Keratinocyte (primary cell): Measurements from ENCODE around the gene PAIP2B. TPM values are rescaled to one million over a fixed set of nuclear protein-coding genes. Genes with fewer than 3 reads are reported as not detected.
A peak's percentile ranks its signal among the peaks of the same experiment; 100 is the strongest.

ENCODE experiments used
- DNase-seq: peaks from one replicate; pipeline ENCODE4 v3.0.0-alpha.2; 2011; ENCODE audit warnings: low read depth, missing footprints, low spot score
- FAIRE-seq: peaks from 2 replicates; lab custom pipeline; 2011; peaks lifted over from hg19 to GRCh38; lab: Jason Lieb, UNC
- H2AFZ ChIP-seq: 2 replicates; pipeline ENCODE4 v1.6.0; 2012; ENCODE audit warnings: low read length, control low read depth, inconsistent platforms; ENCODE audit not compliant: control insufficient read depth
- H3K27ac ChIP-seq: 2 replicates; pipeline ENCODE4 v1.5.1; 2011; ENCODE audit warnings: low read length; ENCODE audit not compliant: control insufficient read depth, insufficient read depth
- H3K27me3 ChIP-seq: 3 replicates; pipeline ENCODE4 v1.6.0; 2011; ENCODE audit warnings: low read length; ENCODE audit not compliant: control insufficient read depth, insufficient read depth; ENCODE audit errors: extremely low read depth
- H3K36me3 ChIP-seq, 2 experiments: 2 replicates in 1 of 2; 3 replicates in 1 of 2; pipeline ENCODE4 v1.5.1; 2011; ENCODE audit warnings: low read length in 2 of 2, mild to moderate bottlenecking in 1 of 2; ENCODE audit not compliant: control insufficient read depth in 2 of 2, insufficient read depth in 2 of 2; ENCODE audit errors: extremely low read depth in 1 of 2
- H3K4me1 ChIP-seq: 3 replicates; pipeline ENCODE4 v1.5.1; 2011; ENCODE audit warnings: low read length; ENCODE audit not compliant: control insufficient read depth, insufficient read depth; ENCODE audit errors: extremely low read depth
- H3K4me2 ChIP-seq: 3 replicates; pipeline ENCODE4 v1.6.0; 2011; ENCODE audit warnings: low read depth, low read length; ENCODE audit not compliant: control insufficient read depth, insufficient read depth; ENCODE audit errors: extremely low read depth
- H3K4me3 ChIP-seq, 3 experiments: fragments of 200-600 bp in 1 of 3; sonication (generic) in 1 of 3; 2 replicates in 2 of 3; 3 replicates in 1 of 3; pipeline ENCODE4 v1.5.1; 2011 to 2016; ENCODE audit warnings: low read length in 3 of 3, mild to moderate bottlenecking in 3 of 3, control low read depth in 2 of 3, inconsistent platforms in 1 of 3, low read depth in 1 of 3, mixed read lengths in 1 of 3, mixed run types in 1 of 3, moderate library complexity in 1 of 3; ENCODE audit not compliant: control insufficient read depth in 2 of 3, insufficient read depth in 2 of 3; ENCODE audit errors: extremely low read depth in 1 of 3
- H3K79me2 ChIP-seq: 2 replicates; pipeline ENCODE4 v1.6.0; 2012; ENCODE audit warnings: low read length; ENCODE audit not compliant: control insufficient read depth, insufficient read depth
- H3K9ac ChIP-seq: 3 replicates; pipeline ENCODE4 v1.6.0; 2011; ENCODE audit warnings: low read length; ENCODE audit not compliant: control insufficient read depth, insufficient read depth; ENCODE audit errors: extremely low read depth
- H3K9me1 ChIP-seq: 3 replicates; pipeline ENCODE4 v1.6.0; 2011; ENCODE audit warnings: low read length; ENCODE audit not compliant: control insufficient read depth, insufficient read depth; ENCODE audit errors: extremely low read depth
- H3K9me3 ChIP-seq: 2 replicates; pipeline ENCODE4 v1.5.1; 2012; ENCODE audit warnings: low read depth, low read length; ENCODE audit not compliant: control insufficient read depth
- H4K20me1 ChIP-seq: 3 replicates; pipeline ENCODE4 v1.6.0; 2011; ENCODE audit warnings: low read length; ENCODE audit not compliant: control insufficient read depth, insufficient read depth; ENCODE audit errors: extremely low read depth
- CTCF ChIP-seq, 3 experiments: IDR thresholded peaks in 1 of 3; conservative IDR thresholded peaks in 1 of 3; optimal IDR thresholded peaks in 1 of 3; 2 replicates in 2 of 3; 3 replicates in 1 of 3; pipeline versions ENCODE3 to v1.5.1; 2011; ENCODE audit warnings: low read length in 3 of 3, mild to moderate bottlenecking in 3 of 3, moderate library complexity in 2 of 3, control low read depth in 1 of 3, inconsistent platforms in 1 of 3; ENCODE audit not compliant: insufficient read depth in 2 of 3; ENCODE audit errors: extremely low read depth in 1 of 3
- EZH2 ChIP-seq: IDR thresholded peaks from one replicate; pipeline ENCODE4 v1.6.1; 2012; ENCODE audit warnings: inconsistent platforms, mild to moderate bottlenecking, low read length, moderate library complexity
- dilution Hi-C: fragments of 300-500 bp; cut with MboI; formaldehyde crosslinking; loops from one replicate; pipeline ENCODE4 v1.7.0; 2020; ENCODE audit warnings: low sequenced_read_pairs; ENCODE audit not compliant: extremely low pct_ligation_motif_present
- polyA plus RNA-seq, 5 experiments: library from polyadenylated mRNA; depleted of rRNA in 3 of 5; stranded (reverse) in 3 of 5; stranded (forward) in 1 of 5; unstranded in 1 of 5; fragments of >200 nt; gene quantifications; 1 replicate in 1 of 5; 2 replicates in 3 of 5; 3 replicates in 1 of 5; pipeline versions ENCODE4 v1.2.1 to v1.2.3, GENCODE V29; 2011 to 2012; ENCODE audit warnings: missing spikeins in 2 of 5, low read depth in 1 of 5, low replicate concordance in 1 of 5

PAIP2B gene
- polyA plus RNA-seq, 1 donor (not counting 4 experiments of a cell fraction or from before 2014, with no cell fraction given) = 1.7 TPM

GRCh38 chr2:71191570-71191943, 35.3 kb downstream of the PAIP2B start:
- dilution Hi-C loops = no loop called here
- no peaks in the 10 kb centered on the region for H4K20me1 ChIP-seq
- H2AFZ ChIP-seq = no peak overlapping the region
- no peaks in the 10 kb centered on the region for H3K9me1 ChIP-seq
- H3K27ac ChIP-seq = no peak overlapping the region
- H3K36me3 ChIP-seq = no peaks in the 10 kb centered on the region
- no peaks in the 10 kb centered on the region for H3K27me3 ChIP-seq
- no peak overlapping the region for H3K4me3 ChIP-seq
- H3K4me2 ChIP-seq = no peak overlapping the region
- H3K4me1 ChIP-seq = no peaks in the 10 kb centered on the region
- TF ChIP-seq CTCF (optimal IDR thresholded peaks at IDR 0.05 in 1 of 3, IDR thresholded peaks at IDR 0.05 in 1 of 3, conservative IDR thresholded peaks at IDR 0.05 in 1 of 3; ENCODE audit: extremely low read depth in 1 of 3, insufficient read depth in 2 of 3, low read length in 3 of 3) (no peak), EZH2 (no peak)
- no peaks in the 10 kb centered on the region for H3K79me2 ChIP-seq
- no peak for DNase-seq
- H3K9ac ChIP-seq = no peak overlapping the region
- H3K9me3 ChIP-seq = no peaks in the 10 kb centered on the region
- FAIRE-seq = no peak

- DNase-seq = no peak
These were observed 36.0 kb downstream of the PAIP2B start for GRCh38 chr2:71190656-71191569.

More at GRCh38 chr2:71190656-71191569, 36.0 kb downstream of the PAIP2B start:
- FAIRE-seq = no peak
- no peak overlapping the region for H3K4me3 ChIP-seq
- H3K36me3 ChIP-seq = no peaks in the 10 kb centered on the region
- no peaks in the 10 kb centered on the region for H4K20me1 ChIP-seq
- no peaks in the 10 kb centered on the region for H3K27me3 ChIP-seq
- H3K79me2 ChIP-seq = no peaks in the 10 kb centered on the region
- H3K4me1 ChIP-seq = no peaks in the 10 kb centered on the region
- no peaks in the 10 kb centered on the region for H3K9me1 ChIP-seq
- dilution Hi-C loops = no loop called here
- no peak overlapping the region for H3K9ac ChIP-seq
- H3K27ac ChIP-seq = no peak overlapping the region
- no peak overlapping the region for H2AFZ ChIP-seq
- peak; percentile 22 to 48 (median 30) for TF ChIP-seq CTCF (optimal IDR thresholded peaks at IDR 0.05 in 1 of 3, IDR thresholded peaks at IDR 0.05 in 1 of 3, conservative IDR thresholded peaks at IDR 0.05 in 1 of 3; ENCODE audit: extremely low read depth in 1 of 3, insufficient read depth in 2 of 3, low read length in 3 of 3)
- no peak for TF ChIP-seq EZH2
- no peaks in the 10 kb centered on the region for H3K9me3 ChIP-seq
- H3K4me2 ChIP-seq = no peak overlapping the region
